Endothelial cell (in vitro differentiated cells): Measurements from ENCODE around the gene WDFY3. TPM values are rescaled to one million over a fixed set of nuclear protein-coding genes. Genes with fewer than 3 reads are reported as not detected.
"Not testable (repeated sequence)": the region's sequence is repeated elsewhere in the genome, so short reads cannot be mapped to it uniquely, and the experiment has no call there.

ENCODE experiments used
- DNase-seq: peaks from one replicate; pipeline ENCODE4 v3.0.0; 2021; ENCODE audit warnings: low spot score
- H3K27ac Mint-ChIP-seq: one replicate; pipeline ENCODE4 v1.8.0; 2021; ENCODE audit warnings: mixed read lengths, inconsistent platforms; ENCODE audit not compliant: unreplicated experiment
- H3K27me3 Mint-ChIP-seq: one replicate; pipeline ENCODE4 v1.8.0; 2021; ENCODE audit warnings: mild to moderate bottlenecking, moderate library complexity, mixed read lengths, inconsistent platforms; ENCODE audit not compliant: unreplicated experiment
- H3K36me3 Mint-ChIP-seq: one replicate; pipeline ENCODE4 v1.8.0; 2021; ENCODE audit warnings: mild to moderate bottlenecking, low read depth, mixed read lengths, inconsistent platforms; ENCODE audit not compliant: unreplicated experiment
- H3K4me1 Mint-ChIP-seq: one replicate; pipeline ENCODE4 v1.8.0; 2021; ENCODE audit warnings: mild to moderate bottlenecking, mixed read lengths, inconsistent platforms; ENCODE audit not compliant: unreplicated experiment
- H3K4me3 Mint-ChIP-seq: one replicate; pipeline ENCODE4 v1.8.0; 2021; ENCODE audit warnings: mild to moderate bottlenecking, mixed read lengths, inconsistent platforms; ENCODE audit not compliant: unreplicated experiment
- H3K9me3 Mint-ChIP-seq: one replicate; pipeline ENCODE4 v1.8.0; 2021; ENCODE audit warnings: mixed read lengths, inconsistent platforms; ENCODE audit not compliant: unreplicated experiment
- total RNA-seq: library from RNA; stranded (reverse); fragmentation: NEBNext Ultra II Directional; extraction: Animal tissue kit (Norgen Biotek cat#: 25700); gene quantifications from one replicate; pipeline ENCODE4 v1.2.1, GENCODE V29; 2021; ENCODE audit not compliant: unreplicated experiment
- TF ChIP-seq, protein P1 (sequence below): fragments of 200-600 bp; sonication (generic); IDR thresholded peaks from one replicate; pipeline ENCODE4 v1.5.0; 2021; ENCODE audit warnings: antibody characterized with exemption; ENCODE audit not compliant: unreplicated experiment

WDFY3 gene
- total RNA-seq, 1 donor from 2014 or later = 94.8 TPM

- no peaks in the 10 kb centered on the region for H3K4me1 Mint-ChIP-seq
- H3K27ac Mint-ChIP-seq = no peak overlapping the region
Measured at GRCh38 chr4:84825701-84826341, 140.7 kb downstream of the WDFY3 start.

GRCh38 chr4:84821064-84821463 is 145.4 kb downstream of the WDFY3 start:
- H3K9me3 Mint-ChIP-seq = no peaks in the 10 kb centered on the region

More at GRCh38 chr4:84825701-84826341, 140.7 kb downstream of the WDFY3 start:
- Mint-ChIP-seq H3K36me3 (peaks cover 6% of the 10 kb centered on the region), H3K27me3 (no peaks in the 10 kb centered on the region), H3K4me3 (no peak overlapping the region), H3K9me3 (no peaks in the 10 kb centered on the region)
- TF ChIP-seq, protein P1, sequence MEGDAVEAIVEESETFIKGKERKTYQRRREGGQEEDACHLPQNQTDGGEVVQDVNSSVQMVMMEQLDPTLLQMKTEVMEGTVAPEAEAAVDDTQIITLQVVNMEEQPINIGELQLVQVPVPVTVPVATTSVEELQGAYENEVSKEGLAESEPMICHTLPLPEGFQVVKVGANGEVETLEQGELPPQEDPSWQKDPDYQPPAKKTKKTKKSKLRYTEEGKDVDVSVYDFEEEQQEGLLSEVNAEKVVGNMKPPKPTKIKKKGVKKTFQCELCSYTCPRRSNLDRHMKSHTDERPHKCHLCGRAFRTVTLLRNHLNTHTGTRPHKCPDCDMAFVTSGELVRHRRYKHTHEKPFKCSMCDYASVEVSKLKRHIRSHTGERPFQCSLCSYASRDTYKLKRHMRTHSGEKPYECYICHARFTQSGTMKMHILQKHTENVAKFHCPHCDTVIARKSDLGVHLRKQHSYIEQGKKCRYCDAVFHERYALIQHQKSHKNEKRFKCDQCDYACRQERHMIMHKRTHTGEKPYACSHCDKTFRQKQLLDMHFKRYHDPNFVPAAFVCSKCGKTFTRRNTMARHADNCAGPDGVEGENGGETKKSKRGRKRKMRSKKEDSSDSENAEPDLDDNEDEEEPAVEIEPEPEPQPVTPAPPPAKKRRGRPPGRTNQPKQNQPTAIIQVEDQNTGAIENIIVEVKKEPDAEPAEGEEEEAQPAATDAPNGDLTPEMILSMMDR = no peak
- no peak for DNase-seq

DNA sequence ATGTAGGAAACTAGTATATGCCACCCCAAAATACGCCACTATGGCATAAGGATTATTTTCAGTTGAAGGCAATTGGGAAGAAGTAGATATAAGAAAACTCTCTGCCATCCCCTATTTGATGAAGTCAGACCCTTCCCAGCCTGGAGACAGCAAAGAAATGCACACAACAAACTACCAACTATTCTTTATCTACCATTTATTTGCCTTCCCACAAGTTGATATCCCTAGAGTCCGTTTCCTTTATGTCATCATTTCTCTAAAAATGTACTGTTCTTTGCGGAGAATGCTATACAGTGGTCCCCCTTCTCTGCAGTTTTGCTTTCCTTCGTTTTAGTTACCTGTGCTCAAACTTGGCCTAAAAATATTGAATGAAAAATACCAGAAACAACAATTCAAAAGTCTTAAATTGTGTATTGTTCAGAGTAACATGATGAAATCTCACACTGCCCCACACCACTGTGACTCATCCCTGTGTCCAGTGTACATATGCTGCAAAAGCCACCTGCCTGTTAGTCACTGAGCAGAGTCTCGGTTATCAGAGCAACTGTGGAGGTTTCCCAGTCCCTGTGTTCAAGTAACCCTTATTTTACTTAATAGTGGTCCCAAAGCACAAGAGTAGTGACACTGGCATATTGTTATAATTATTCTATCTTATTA is 152.3 kb downstream of the WDFY3 start:
- Mint-ChIP-seq H3K27me3 (no peaks in the 10 kb centered on the region), H3K4me1 (no peaks in the 10 kb centered on the region), H3K36me3 (peaks cover 13% of the 10 kb centered on the region), H3K27ac (no peak overlapping the region), H3K4me3 (no peak overlapping the region), H3K9me3 (no peaks in the 10 kb centered on the region)
- TF ChIP-seq, protein P1 = no peak
- no peak for DNase-seq

More at GRCh38 chr4:84821064-84821463, 145.4 kb downstream of the WDFY3 start:
- H3K4me1 Mint-ChIP-seq = no peaks in the 10 kb centered on the region
- DNase-seq = no peak
- TF ChIP-seq, protein P1 = no peak
- peak overlapping the region; percentile 23 for H3K4me3 Mint-ChIP-seq
- peaks cover 3% of the 10 kb centered on the region for H3K36me3 Mint-ChIP-seq
- no peaks in the 10 kb centered on the region for H3K27me3 Mint-ChIP-seq
- H3K27ac Mint-ChIP-seq = no peak overlapping the region

DNA sequence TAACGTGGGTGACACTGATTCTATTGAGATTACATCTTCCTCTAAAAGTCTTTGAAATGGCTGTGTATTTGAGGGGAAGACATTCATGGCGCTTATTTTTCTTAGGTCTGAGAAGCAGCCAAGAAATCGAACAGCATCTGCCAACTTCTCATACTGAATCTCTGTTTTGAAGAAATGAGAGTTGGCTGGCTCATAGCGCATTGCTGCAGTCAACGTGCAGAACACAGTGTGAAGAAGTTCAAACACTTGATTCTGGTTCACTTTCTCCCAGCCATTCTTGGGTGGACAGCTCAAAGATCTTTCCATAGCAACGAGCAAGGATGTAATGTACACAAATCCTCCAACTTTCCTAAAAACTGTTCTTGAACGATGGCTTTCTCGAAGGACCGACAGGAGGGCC is 156.5 kb downstream of the WDFY3 start:
- H3K4me1 Mint-ChIP-seq = no peaks in the 10 kb centered on the region
- DNase-seq = no peak
- no peak overlapping the region for H3K4me3 Mint-ChIP-seq
- H3K36me3 Mint-ChIP-seq = peaks cover 17% of the 10 kb centered on the region
- TF ChIP-seq, protein P1 = no peak
- no peak overlapping the region for H3K27ac Mint-ChIP-seq
- H3K9me3 Mint-ChIP-seq = no peaks in the 10 kb centered on the region
- H3K27me3 Mint-ChIP-seq = no peaks in the 10 kb centered on the region

GRCh38 chr4:84808332-84808731 is 158.2 kb downstream of the WDFY3 start:
- DNase-seq = no peak
- Mint-ChIP-seq H3K9me3 (no peaks in the 10 kb centered on the region), H3K4me3 (no peak overlapping the region), H3K4me1 (no peaks in the 10 kb centered on the region), H3K27ac (no peak overlapping the region), H3K36me3 (peaks cover 17% of the 10 kb centered on the region), H3K27me3 (no peaks in the 10 kb centered on the region)
- TF ChIP-seq, protein P1 = no peak

- H3K36me3 Mint-ChIP-seq = peaks cover 25% of the 10 kb centered on the region
- not testable (repeated sequence) for H3K27ac Mint-ChIP-seq, H3K4me3 Mint-ChIP-seq, H3K27me3 Mint-ChIP-seq, H3K9me3 Mint-ChIP-seq, DNase-seq, H3K4me1 Mint-ChIP-seq
Measured at GRCh38 chr4:84806541-84806940, 159.9 kb downstream of the WDFY3 start.
